Natural killer cell (primary cell): Measurements from ENCODE around the gene EML3. TPM values are rescaled to one million over a fixed set of nuclear protein-coding genes. Genes with fewer than 3 reads are reported as not detected.
"Not testable (repeated sequence)": the region's sequence is repeated elsewhere in the genome, so short reads cannot be mapped to it uniquely, and the experiment has no call there.

ENCODE experiments used
- ATAC-seq, 3 donors: fragments of 150-1000 bp in 2 of 3; fragments of 200-7000 bp in 1 of 3; cut with Tn5 transposase; 1 replicate in 1 of 3; 2 replicates in 2 of 3; pipeline ENCODE4 v1.10.0; 2021; ENCODE audit warnings: mild to moderate bottlenecking in 2 of 3, moderate library complexity in 2 of 3
- DNase-seq, 2 donors: peaks; one replicate each; pipeline versions ENCODE4 v3.0.0 to v3.0.0-alpha.2; 2013 to 2021; ENCODE audit warnings: mixed read lengths in 1 of 2
- H3K27ac ChIP-seq: one replicate; pipeline ENCODE4 v1.5.1; 2013; ENCODE audit warnings: mild to moderate bottlenecking, low read length
- H3K27me3 ChIP-seq: one replicate; pipeline ENCODE4 v1.6.1; 2013; ENCODE audit warnings: low read length; ENCODE audit not compliant: control insufficient read depth, insufficient read depth
- H3K36me3 ChIP-seq: one replicate; pipeline ENCODE4 v1.6.1; 2013; ENCODE audit warnings: low read length; ENCODE audit not compliant: control insufficient read depth, insufficient read depth
- H3K4me1 ChIP-seq: one replicate; pipeline ENCODE4 v1.6.1; 2013; ENCODE audit warnings: low read length; ENCODE audit not compliant: control insufficient read depth, insufficient read depth
- H3K4me3 ChIP-seq: one replicate; pipeline ENCODE4 v1.5.1; 2013; ENCODE audit warnings: low read length
- H3K9me3 ChIP-seq: one replicate; pipeline ENCODE4 v1.6.1; 2013; ENCODE audit warnings: low read length; ENCODE audit not compliant: control insufficient read depth, insufficient read depth
- H3K27ac Mint-ChIP-seq, 2 donors: one replicate each; pipeline ENCODE4 v1.8.0; 2022; ENCODE audit warnings: mild to moderate bottlenecking in 2 of 2, mixed read lengths in 2 of 2, moderate library complexity in 1 of 2
- H3K27me3 Mint-ChIP-seq, 2 donors: one replicate each; pipeline ENCODE4 v1.8.0; 2022; ENCODE audit warnings: low read depth in 2 of 2, mixed read lengths in 2 of 2
- H3K36me3 Mint-ChIP-seq: one replicate; pipeline ENCODE4 v1.8.0; 2022; ENCODE audit warnings: mixed read lengths
- H3K4me1 Mint-ChIP-seq, 2 donors: one replicate each; pipeline ENCODE4 v1.8.0; 2022; ENCODE audit warnings: mixed read lengths in 2 of 2
- H3K4me3 Mint-ChIP-seq: one replicate; pipeline ENCODE4 v1.8.0; 2022; ENCODE audit warnings: mild to moderate bottlenecking, moderate library complexity, mixed read lengths
- H3K9me3 Mint-ChIP-seq, 2 donors: one replicate each; pipeline ENCODE4 v1.8.0; 2022; ENCODE audit warnings: mixed read lengths in 2 of 2
- WGBS: methylation state at CpG from one replicate; pipeline ENCODE4 v1.1.7; 2013; ENCODE audit warnings: missing lambda C conversion rate; ENCODE audit not compliant: insufficient coverage; 5-methylcytosine and 5-hydroxymethylcytosine counted together
- intact Hi-C: fragments of 100-400 bp; cut with micrococcal nuclease; formaldehyde crosslinking; loops from one replicate; pipeline ENCODE4 v1.14.2; 2022
- total RNA-seq, 4 donors: library from RNA; stranded (reverse); fragments of 120-200 nt in 1 of 4; gene quantifications; one replicate each; pipeline versions ENCODE4 v1.2.3 to v1.2.4, GENCODE V29; 2013 to 2022
- TF ChIP-seq, protein P1 (sequence below): fragments of 200-600 bp; IDR thresholded peaks from one replicate; pipeline ENCODE4 v1.8.0; 2022; ENCODE audit warnings: antibody characterized with exemption

Gene EML3
- total RNA-seq, 3 donors from 2014 or later (not counting 1 experiment from before 2014, with no cell fraction given): 221 to 233 (median 232) TPM

GRCh38 chr11:62572431-62572830, 40.1 kb downstream of the EML3 start:
- Histone ChIP-seq H3K4me3 (peak overlapping the region; percentile 94), H3K4me1 (peaks cover 27% of the 10 kb centered on the region), H3K9me3 (no peaks in the 10 kb centered on the region), H3K27me3 (no peaks in the 10 kb centered on the region), H3K36me3 (peaks cover 38% of the 10 kb centered on the region), H3K27ac (peak overlapping the region; percentile 80)
- TF ChIP-seq, protein P1, sequence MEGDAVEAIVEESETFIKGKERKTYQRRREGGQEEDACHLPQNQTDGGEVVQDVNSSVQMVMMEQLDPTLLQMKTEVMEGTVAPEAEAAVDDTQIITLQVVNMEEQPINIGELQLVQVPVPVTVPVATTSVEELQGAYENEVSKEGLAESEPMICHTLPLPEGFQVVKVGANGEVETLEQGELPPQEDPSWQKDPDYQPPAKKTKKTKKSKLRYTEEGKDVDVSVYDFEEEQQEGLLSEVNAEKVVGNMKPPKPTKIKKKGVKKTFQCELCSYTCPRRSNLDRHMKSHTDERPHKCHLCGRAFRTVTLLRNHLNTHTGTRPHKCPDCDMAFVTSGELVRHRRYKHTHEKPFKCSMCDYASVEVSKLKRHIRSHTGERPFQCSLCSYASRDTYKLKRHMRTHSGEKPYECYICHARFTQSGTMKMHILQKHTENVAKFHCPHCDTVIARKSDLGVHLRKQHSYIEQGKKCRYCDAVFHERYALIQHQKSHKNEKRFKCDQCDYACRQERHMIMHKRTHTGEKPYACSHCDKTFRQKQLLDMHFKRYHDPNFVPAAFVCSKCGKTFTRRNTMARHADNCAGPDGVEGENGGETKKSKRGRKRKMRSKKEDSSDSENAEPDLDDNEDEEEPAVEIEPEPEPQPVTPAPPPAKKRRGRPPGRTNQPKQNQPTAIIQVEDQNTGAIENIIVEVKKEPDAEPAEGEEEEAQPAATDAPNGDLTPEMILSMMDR: no peak
- H3K27ac Mint-ChIP-seq: peak overlapping the region; percentile 92 to 95
- H3K27me3 Mint-ChIP-seq: no peaks in the 10 kb centered on the region
- peak overlapping the region; percentile 99 for H3K4me3 Mint-ChIP-seq
- H3K9me3 Mint-ChIP-seq: no peaks in the 10 kb centered on the region
- DNase-seq (no peak), ATAC-seq (no peak)
- WGBS: 92% methylated on average over 11 of the region's 12 CpGs
- H3K4me1 Mint-ChIP-seq: peaks cover 37 to 55% of the 10 kb centered on the region in 2 donors
- intact Hi-C loops: loop anchor here (5.0 kb wide), 1 partner anchor 135 kb away; the partner anchor contains the start of genes BSCL2 and GNG3
- H3K36me3 Mint-ChIP-seq: peaks cover 12% of the 10 kb centered on the region

- peaks cover 45 to 64% of the 10 kb centered on the region in 2 donors for H3K4me1 Mint-ChIP-seq
- H3K4me3 Mint-ChIP-seq: peak overlapping the region; percentile 99
- not testable (repeated sequence) for H3K4me3 ChIP-seq, H3K27me3 ChIP-seq, H3K27ac ChIP-seq, H3K9me3 Mint-ChIP-seq, DNase-seq, ATAC-seq, H3K9me3 ChIP-seq, H3K27me3 Mint-ChIP-seq
- Histone ChIP-seq H3K36me3 (peaks cover 40% of the 10 kb centered on the region), H3K4me1 (peaks cover 27% of the 10 kb centered on the region)
- H3K27ac Mint-ChIP-seq: peak overlapping the region; percentile 92 to 95
- intact Hi-C loops: loop anchor here (5.0 kb wide), 1 partner anchor 136 kb away; the partner anchor contains the start of genes BSCL2 and GNG3
- peaks cover 21% of the 10 kb centered on the region for H3K36me3 Mint-ChIP-seq
- 99% methylated on average over 5 of the region's 5 CpGs for WGBS
These were observed 41.1 kb downstream of the EML3 start for GRCh38 chr11:62571493-62571892.

DNA sequence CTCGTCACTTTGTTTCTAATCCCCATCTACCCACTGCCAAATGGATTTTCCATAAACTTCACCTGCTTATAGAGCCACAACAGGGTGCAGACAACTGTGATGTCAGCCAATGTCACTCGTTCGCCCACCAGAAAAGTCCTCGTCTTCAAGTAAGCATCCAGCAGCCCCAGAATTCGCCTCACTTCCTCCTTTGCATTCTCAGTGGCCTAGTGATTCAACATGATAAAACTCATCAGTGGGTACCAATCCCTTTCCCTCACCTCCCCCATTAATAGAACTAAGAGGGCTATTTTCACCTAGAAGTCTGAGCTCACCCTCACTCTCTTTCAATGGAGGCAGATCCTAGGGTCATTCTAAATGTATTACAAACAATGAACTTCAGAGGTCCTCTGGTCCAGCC, 41.7 kb downstream of the EML3 start:
- H3K27ac ChIP-seq, H3K4me3 ChIP-seq, DNase-seq, H3K27me3 ChIP-seq, H3K9me3 ChIP-seq, H3K27me3 Mint-ChIP-seq, H3K9me3 Mint-ChIP-seq, ATAC-seq, H3K4me3 Mint-ChIP-seq: not testable (repeated sequence)
- intact Hi-C loops: loop anchor here (5.0 kb wide), 1 partner anchor 136 kb away; the partner anchor contains the start of genes BSCL2 and GNG3
- WGBS: 85% methylated on average over 5 of the region's 5 CpGs
- Histone ChIP-seq H3K36me3 (peaks cover 42% of the 10 kb centered on the region), H3K4me1 (peaks cover 27% of the 10 kb centered on the region)
- Mint-ChIP-seq H3K36me3 (peaks cover 26% of the 10 kb centered on the region), H3K27ac (peak overlapping the region in 1 of 2 donors; percentile 92), H3K4me1 (peaks cover 45 to 64% of the 10 kb centered on the region in 2 donors)

DNA sequence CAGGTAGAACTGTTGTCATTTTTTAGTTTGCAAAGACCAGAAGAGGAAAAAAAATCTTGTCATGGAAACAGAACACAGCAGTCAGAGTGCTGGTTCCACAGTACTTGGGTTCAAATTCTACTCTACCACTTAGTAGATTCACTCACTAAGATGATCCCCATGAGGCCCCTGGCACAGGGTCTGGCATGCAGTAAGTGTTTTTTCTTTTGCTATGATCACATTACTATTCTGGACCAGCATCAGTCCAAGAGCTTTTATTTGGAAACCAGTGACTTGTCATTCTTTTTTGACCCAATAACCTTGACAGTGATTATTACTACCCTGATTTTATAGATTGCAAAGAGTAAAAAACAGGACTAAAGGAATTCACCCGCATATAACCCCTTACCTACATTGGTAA, 43.0 kb downstream of the EML3 start:
- intact Hi-C loops: loop anchor here (5.0 kb wide), 1 partner anchor 138 kb away; the partner anchor contains the start of genes BSCL2 and GNG3
- Histone ChIP-seq H3K27me3 (no peaks in the 10 kb centered on the region), H3K36me3 (peaks cover 53% of the 10 kb centered on the region), H3K4me1 (peaks cover 19% of the 10 kb centered on the region), H3K9me3 (no peaks in the 10 kb centered on the region), H3K4me3 (no peak overlapping the region), H3K27ac (no peak overlapping the region)
- Mint-ChIP-seq H3K27ac (no peak overlapping the region), H3K4me1 (peaks cover 40 to 56% of the 10 kb centered on the region in 2 donors), H3K9me3 (no peaks in the 10 kb centered on the region), H3K4me3 (no peak overlapping the region), H3K36me3 (peaks cover 26% of the 10 kb centered on the region), H3K27me3 (no peaks in the 10 kb centered on the region)
- no peak for ATAC-seq
- TF ChIP-seq, protein P1: no peak
- no peak for DNase-seq
- WGBS: no CpG with 5 or more reads among the region's 1 CpG
